Panc1 (cell line): ENCODE data around the gene ME1.

Experiments used
- CTCF ChIP-seq: fragments of 450-650 bp; IDR thresholded peaks from 2 replicates; pipeline ENCODE4 v1.5.1; 2017; ENCODE audit warnings: mild to moderate bottlenecking
- POLR2AphosphoS5 ChIP-seq: IDR thresholded peaks from 2 replicates; pipeline ENCODE4 v1.6.1; 2012; ENCODE audit warnings: mild to moderate bottlenecking, low read depth, low read length, moderate library complexity
- SIN3A ChIP-seq: IDR thresholded peaks from 2 replicates; pipeline ENCODE4 v1.6.1; 2012; ENCODE audit warnings: low read depth, mild to moderate bottlenecking, low read length, moderate library complexity, borderline replicate concordance; ENCODE audit not compliant: insufficient read depth
- TCF7L2 ChIP-seq: IDR thresholded peaks from 2 replicates; pipeline ENCODE4 v1.6.1; 2011; ENCODE audit warnings: mild to moderate bottlenecking, low read depth, low read length, inconsistent platforms
- TF ChIP-seq, protein P1 (sequence below), 2 experiments: IDR thresholded peaks; 2 replicates each; pipeline ENCODE4 v1.6.1; 2011 to 2012; ENCODE audit warnings: low read depth in 2 of 2, control low read depth in 1 of 2, low read length in 1 of 2, mild to moderate bottlenecking in 1 of 2, moderate library complexity in 1 of 2; ENCODE audit not compliant: insufficient read depth in 1 of 2

GRCh38 chr6:83429269-83429668, 1.6 kb downstream of the ME1 start:
- TF ChIP-seq CTCF (no peak), SIN3A (no peak), POLR2AphosphoS5 (no peak), TCF7L2 (no peak)
- TF ChIP-seq, protein P1, sequence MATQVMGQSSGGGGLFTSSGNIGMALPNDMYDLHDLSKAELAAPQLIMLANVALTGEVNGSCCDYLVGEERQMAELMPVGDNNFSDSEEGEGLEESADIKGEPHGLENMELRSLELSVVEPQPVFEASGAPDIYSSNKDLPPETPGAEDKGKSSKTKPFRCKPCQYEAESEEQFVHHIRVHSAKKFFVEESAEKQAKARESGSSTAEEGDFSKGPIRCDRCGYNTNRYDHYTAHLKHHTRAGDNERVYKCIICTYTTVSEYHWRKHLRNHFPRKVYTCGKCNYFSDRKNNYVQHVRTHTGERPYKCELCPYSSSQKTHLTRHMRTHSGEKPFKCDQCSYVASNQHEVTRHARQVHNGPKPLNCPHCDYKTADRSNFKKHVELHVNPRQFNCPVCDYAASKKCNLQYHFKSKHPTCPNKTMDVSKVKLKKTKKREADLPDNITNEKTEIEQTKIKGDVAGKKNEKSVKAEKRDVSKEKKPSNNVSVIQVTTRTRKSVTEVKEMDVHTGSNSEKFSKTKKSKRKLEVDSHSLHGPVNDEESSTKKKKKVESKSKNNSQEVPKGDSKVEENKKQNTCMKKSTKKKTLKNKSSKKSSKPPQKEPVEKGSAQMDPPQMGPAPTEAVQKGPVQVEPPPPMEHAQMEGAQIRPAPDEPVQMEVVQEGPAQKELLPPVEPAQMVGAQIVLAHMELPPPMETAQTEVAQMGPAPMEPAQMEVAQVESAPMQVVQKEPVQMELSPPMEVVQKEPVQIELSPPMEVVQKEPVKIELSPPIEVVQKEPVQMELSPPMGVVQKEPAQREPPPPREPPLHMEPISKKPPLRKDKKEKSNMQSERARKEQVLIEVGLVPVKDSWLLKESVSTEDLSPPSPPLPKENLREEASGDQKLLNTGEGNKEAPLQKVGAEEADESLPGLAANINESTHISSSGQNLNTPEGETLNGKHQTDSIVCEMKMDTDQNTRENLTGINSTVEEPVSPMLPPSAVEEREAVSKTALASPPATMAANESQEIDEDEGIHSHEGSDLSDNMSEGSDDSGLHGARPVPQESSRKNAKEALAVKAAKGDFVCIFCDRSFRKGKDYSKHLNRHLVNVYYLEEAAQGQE (IDR thresholded peaks at IDR 0.05; ENCODE audit: insufficient read depth in 1 of 2, low read depth in 2 of 2, low read length in 1 of 2), result no peak
